ENCODE data around the gene POGLUT3. TPM values are rescaled to one million over a fixed set of nuclear protein-coding genes. Genes with fewer than 3 reads are reported as not detected.

POGLUT3 gene
- polyA plus RNA-seq, 1 experiment, result 60.0 TPM

DNA sequence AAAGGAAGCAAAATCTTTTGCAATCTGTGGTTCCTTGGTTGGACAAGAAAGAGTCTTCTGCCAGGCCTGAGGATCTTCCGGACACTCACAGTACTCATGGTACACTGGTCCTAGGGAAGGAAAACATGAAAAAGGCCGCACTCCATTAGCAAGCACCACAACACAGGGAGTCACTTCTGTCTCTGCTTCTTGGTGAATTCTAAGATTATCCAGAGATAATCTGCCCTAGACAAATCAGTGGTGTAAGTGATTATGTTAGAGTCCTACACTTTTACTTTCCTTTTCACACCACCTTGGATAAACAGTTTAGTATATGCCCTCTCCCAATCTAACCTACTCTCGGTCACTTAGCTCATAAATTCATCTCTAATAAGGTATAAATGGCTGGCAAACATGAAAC, 11.9 kb downstream of the POGLUT3 start:
- POLR2A ChIA-PET, result interaction anchor here (0.6 kb wide), 1 partner anchor 264 kb away, joined by 3 read pairs; the partner anchor contains the start of gene NPAT
- TF ChIP-seq CTCF (IDR thresholded peaks at IDR 0.05; ENCODE audit: low read depth, low read length), result no peak
- H3K9me3 ChIP-seq (ENCODE audit: control insufficient read depth, insufficient read depth, low read length), result no peaks in the 10 kb centered on the region
- H3K4me3 ChIP-seq (ENCODE audit: low read depth, low read length), result no peak overlapping the region
- CTCF ChIA-PET, result no interaction called here
- DNase-seq (ENCODE audit: low read depth, low spot score), result no peak
- no peaks in the 10 kb centered on the region for H3K27me3 ChIP-seq (ENCODE audit: control insufficient read depth, insufficient read depth, low read length)
- H3K27ac ChIP-seq (ENCODE audit: low read depth, low read length), result no peak overlapping the region

DNA sequence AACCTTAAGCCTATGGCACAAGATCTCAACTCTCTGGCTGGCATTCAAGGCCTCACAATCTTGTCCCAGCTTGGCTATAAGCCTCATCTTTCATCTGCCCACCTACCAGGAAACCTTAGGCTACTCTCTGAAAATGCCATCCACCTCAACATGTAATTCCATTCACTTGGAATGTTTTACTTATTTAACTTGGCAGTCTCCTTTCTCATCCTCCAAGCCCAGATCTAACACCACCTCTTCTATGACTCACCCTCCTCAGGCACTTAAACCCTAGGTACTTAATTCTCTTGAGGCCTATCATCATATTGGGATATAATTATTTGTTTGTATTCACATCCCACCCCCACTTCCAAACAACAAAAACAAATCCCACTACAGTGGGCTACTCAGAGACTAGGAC, 15.0 kb downstream of the POGLUT3 start:
- POLR2A ChIA-PET, result interaction anchor here (0.6 kb wide), 1 partner anchor 14 kb away, joined by 3 read pairs; no protein-coding TSS in a partner anchor
- Histone ChIP-seq H3K27ac (ENCODE audit: low read depth, low read length) (no peak overlapping the region), H3K9me3 (ENCODE audit: control insufficient read depth, insufficient read depth, low read length) (no peaks in the 10 kb centered on the region), H3K4me3 (ENCODE audit: low read depth, low read length) (no peak overlapping the region), H3K27me3 (ENCODE audit: control insufficient read depth, insufficient read depth, low read length) (no peaks in the 10 kb centered on the region)
- DNase-seq (ENCODE audit: low read depth, low spot score), result no peak
- no peak for TF ChIP-seq CTCF (IDR thresholded peaks at IDR 0.05; ENCODE audit: low read depth, low read length)
- CTCF ChIA-PET, result no interaction called here

GRCh38 chr11:108474664-108475463, 23.3 kb downstream of the POGLUT3 start:
- no peak for DNase-seq (ENCODE audit: low read depth, low spot score)
- ChIA-PET POLR2A (no interaction called here), CTCF (interaction anchor here (1.2 kb wide), 1 partner anchor 174 kb away, joined by 3 read pairs; no protein-coding TSS in a partner anchor)

DNA sequence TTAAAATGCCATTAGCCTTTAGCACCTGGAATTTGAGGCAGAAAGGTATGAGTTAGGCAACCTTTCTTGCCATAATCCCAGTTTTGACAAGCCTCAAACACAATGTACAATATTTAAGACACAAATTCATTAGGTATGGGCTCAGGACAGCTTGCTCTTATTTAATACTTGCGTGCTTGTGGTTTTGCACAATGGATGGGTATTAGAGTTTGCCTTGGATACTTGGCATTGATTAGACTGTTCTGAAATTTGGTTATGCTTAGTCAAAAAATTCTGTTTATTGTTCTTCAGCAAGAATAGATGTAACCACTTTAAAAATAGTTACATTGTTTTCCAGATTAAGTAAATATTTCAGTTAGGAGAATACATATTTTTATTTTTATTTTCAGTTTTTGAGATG, 25.5 kb downstream of the POGLUT3 start:
- ChIA-PET CTCF (no interaction called here), POLR2A (no interaction called here)
- no peaks in the 10 kb centered on the region for H3K27me3 ChIP-seq (ENCODE audit: control insufficient read depth, insufficient read depth, low read length)
- no peak overlapping the region for H3K4me3 ChIP-seq (ENCODE audit: low read depth, low read length)
- no peaks in the 10 kb centered on the region for H3K9me3 ChIP-seq (ENCODE audit: control insufficient read depth, insufficient read depth, low read length)
- H3K27ac ChIP-seq (ENCODE audit: low read depth, low read length), result no peak overlapping the region
- TF ChIP-seq CTCF (IDR thresholded peaks at IDR 0.05; ENCODE audit: low read depth, low read length), result no peak
- DNase-seq (ENCODE audit: low read depth, low spot score), result no peak

More at GRCh38 chr11:108474664-108475463, 23.3 kb downstream of the POGLUT3 start:
- no peak overlapping the region for H3K27ac ChIP-seq (ENCODE audit: low read depth, low read length)
- H3K4me3 ChIP-seq (ENCODE audit: low read depth, low read length), result no peak overlapping the region
- no peaks in the 10 kb centered on the region for H3K27me3 ChIP-seq (ENCODE audit: control insufficient read depth, insufficient read depth, low read length)
- no peaks in the 10 kb centered on the region for H3K9me3 ChIP-seq (ENCODE audit: control insufficient read depth, insufficient read depth, low read length)
- TF ChIP-seq CTCF (IDR thresholded peaks at IDR 0.05; ENCODE audit: low read depth, low read length), result no peak

- H3K4me3 ChIP-seq (ENCODE audit: low read depth, low read length), result no peak overlapping the region
- ChIA-PET POLR2A (interaction anchor here (1.6 kb wide), 1 partner anchor 197 kb away, joined by 3 read pairs; the partner anchor contains the start of gene DDX10), CTCF (no interaction called here)
- H3K9me3 ChIP-seq (ENCODE audit: control insufficient read depth, insufficient read depth, low read length), result no peaks in the 10 kb centered on the region
- H3K27me3 ChIP-seq (ENCODE audit: control insufficient read depth, insufficient read depth, low read length), result no peaks in the 10 kb centered on the region
- no peak for DNase-seq (ENCODE audit: low read depth, low spot score)
- TF ChIP-seq CTCF (IDR thresholded peaks at IDR 0.05; ENCODE audit: low read depth, low read length), result no peak
- no peak overlapping the region for H3K27ac ChIP-seq (ENCODE audit: low read depth, low read length)
Observed at GRCh38 chr11:108468478-108468864, 29.7 kb downstream of the POGLUT3 start.
